Suppressor macrophage treated with lipopolysaccharide for 4 hours (primary cell): ENCODE results near the gene CRACR2B.

Source experiments
- DNase-seq: peaks from one replicate; pipeline ENCODE4 v3.0.0-alpha.2; 2020

The CRACR2B gene

DNA sequence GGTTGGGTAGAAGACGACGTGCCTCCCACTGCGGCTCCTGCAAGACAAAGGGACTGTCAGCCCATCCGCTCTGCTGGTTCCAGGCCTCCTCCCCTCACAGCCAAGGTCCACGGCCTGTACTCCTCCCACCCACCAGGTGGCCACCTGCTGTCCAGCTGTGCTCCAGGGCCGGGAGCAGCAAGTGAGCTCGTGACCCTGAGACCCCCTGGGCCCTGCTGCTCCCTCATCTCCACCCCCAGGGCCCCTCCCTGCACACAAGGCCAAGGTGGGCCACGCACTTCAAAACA, 42.4 kb downstream of the CRACR2B start:
- no peak for DNase-seq

DNA sequence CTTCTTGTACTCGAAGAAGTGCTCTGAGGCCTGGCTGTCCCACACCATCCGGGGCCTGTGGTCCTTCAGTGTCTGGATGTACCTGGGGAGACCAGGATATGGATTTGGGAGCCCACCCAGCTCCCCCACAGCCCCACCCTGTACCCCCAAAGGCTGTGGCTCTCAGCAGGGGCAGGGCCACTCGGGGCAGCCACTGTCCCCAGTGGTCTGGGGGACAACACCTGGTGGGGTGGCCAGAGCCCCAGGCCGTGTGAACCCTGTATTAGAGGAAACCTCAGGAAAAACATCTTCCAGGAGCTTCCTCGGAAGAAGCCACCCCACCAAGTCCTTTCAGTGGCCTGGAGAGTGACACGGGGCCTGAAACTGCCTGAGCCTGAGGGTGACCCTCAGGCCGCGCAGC, 42.7 kb downstream of the CRACR2B start:
- no peak for DNase-seq

DNA sequence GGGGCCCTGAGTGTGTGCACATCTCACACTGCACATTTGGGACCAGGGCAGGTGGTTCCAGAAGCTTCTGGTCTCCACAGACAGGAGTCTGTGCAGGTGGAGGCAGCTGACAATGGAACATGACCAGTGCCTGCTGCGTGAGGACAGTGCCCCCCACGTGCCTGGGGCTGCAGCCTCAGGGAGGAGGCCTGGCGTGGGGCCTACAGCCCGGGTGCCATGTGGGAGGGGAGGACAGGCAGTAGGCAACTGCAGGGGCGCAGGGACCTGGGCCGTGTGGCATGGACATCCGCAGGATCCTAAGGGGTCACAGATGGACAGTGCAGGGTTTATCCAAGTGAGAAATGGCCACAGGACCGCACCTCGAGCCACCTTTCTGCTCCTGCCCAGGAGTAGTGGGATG, 43.8 kb downstream of the CRACR2B start:
- no peak for DNase-seq

DNA sequence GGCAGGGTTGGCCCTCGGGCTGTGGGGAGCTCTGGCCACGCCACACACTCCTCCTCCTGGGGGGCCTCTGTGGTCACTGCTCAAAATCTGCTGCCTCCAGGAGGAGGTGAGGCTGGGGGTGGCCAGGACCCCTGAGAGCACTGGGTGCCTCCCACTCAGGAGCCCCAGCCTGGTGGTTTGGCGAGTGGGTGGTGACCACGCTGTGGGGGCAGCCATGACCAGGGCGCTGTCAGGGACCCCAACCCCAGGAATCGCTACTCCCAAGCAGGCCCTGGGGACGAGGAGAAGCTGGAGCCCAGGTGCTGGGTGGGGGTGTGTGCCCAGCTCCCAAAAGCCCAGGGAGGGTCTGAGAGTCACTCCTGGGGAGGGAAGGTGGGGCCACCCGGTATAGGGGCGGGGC, 45.1 kb downstream of the CRACR2B start:
- no peak for DNase-seq

DNA sequence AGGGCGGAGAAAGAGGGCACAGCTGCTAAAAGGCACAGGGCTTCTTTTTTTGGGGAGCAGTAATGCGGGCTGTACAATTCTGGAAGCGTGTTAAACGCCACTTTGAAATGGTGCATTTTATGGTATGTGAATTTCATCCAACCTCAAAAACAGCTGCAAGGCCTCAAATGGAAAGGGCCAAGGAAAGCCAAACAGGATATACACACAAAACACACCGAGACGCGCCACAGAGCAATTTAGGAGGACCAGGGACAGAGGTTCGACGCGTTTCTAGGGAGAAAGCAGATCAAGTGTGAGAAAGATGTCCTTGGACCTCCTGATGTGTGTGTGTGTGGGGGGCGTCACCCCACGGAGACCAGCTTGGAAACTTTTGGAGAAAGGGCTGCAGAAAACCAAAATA, 46.0 kb downstream of the CRACR2B start:
- DNase-seq, result no peak

DNA sequence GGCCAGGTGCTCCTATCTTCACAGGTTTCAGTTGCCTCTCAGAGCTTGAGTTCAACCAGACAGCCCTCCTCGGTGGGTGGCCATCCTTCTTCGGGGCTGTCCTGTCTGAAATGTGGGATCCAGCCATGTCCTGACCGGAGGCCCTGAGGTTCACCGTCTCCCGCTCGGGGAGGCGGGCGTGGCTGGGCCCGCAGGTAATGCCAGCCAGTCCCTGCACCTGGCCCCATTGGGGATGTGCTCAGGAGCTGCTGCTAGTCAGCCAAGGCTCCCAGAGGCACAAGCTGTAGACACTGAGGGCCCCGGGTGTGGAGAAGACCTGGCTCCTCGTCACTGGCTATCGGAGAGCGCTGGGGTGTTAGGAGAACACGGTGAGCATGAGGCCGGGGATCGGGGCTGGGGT, 47.5 kb downstream of the CRACR2B start:
- DNase-seq, result no peak

DNA sequence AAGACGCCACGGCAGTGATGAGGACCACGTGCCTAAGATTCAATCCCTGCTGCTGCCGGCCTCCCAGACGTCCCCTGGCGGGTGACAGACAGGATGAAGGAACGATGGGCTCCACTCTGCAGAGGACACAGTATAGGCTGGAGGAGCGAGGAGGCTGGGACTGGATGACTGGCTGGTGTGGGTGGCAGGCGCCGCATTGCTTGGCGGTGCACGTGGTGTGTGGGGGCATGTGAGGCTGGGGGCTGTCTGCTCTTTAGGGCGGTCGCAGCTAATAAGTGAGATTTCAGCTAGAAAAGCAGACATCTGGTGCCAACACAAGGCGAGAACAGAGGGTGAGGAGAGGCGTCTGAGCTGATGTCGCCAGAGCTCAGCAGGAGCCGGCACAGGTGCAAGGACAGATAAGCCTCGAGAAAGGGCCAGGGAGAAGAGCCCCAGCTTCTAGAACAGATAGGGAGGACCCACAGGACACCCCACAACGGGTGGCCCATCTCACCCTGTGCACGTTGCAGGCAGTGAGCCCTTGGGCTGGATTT, 48.1 kb downstream of the CRACR2B start:
- DNase-seq, result no peak

DNA sequence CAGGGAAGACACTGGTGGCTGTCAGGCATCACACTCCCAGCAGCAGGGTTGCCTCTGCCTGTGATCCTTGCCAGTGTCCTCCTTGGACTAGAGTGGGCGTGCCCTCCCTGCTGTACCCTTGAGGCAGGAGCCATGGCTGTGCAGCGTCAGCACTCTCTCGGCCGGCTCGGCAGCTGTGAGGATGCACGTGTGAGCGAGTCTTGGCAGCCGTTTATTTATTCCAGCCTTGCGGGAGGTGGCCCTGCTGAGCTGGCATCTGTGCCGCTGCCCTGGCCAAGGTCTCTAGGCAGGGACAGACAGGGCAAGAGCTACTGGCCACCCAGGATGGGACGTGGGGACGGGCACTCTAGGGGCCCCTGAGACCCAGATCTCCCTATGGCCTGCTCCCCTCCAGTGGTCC, 48.8 kb downstream of the CRACR2B start:
- no peak for DNase-seq

DNA sequence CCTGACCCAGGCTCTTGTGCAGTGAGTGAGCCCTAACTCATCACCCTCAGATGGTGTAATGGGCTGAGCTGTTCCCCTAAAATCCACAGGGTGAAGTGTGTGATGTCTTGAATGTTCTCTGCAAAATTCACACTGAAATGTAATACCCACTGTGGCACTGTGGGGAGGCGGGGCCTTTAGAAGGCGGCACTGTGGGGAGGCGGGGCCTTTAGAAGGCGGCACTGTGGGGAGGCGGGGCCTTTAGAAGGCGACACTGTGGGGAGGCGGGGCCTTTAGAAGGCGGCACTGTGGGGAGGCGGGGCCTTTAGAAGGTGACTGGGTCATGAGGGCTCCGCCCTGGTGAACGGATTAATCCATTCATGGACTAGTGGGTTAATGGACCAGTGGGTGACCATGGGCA, 49.8 kb downstream of the CRACR2B start:
- DNase-seq, result no peak

DNA sequence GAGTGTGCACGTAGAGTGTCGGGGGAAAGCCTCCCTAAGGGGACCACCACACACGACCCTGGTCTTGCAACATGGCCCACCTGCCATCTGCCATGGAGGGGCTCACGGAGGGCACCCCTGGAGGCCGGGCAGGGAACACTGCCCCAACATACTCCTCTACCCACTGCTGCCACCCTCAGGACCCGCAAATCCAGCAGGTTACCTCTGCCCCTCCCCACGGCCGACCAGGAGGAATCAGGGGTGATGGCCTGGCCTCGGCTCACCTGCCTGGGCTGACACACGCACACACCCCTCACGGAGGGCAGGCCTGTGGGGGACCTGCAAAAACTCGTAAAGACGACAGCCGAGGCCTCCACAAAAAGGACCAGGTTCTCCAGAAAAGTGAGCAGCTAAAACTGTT, 52.7 kb downstream of the CRACR2B start:
- no peak for DNase-seq
